Suppressor macrophage treated with lipopolysaccharide for 1 hour (primary cell): ENCODE measurements around the gene EIF3J.
"Not testable (repeated sequence)": the region's sequence is repeated elsewhere in the genome, so short reads cannot be mapped to it uniquely, and the experiment has no call there.

Source experiments
- DNase-seq, 3 donors: peaks; one replicate each; pipeline ENCODE4 v3.0.0-alpha.2; 2020 to 2022

EIF3J gene

DNA sequence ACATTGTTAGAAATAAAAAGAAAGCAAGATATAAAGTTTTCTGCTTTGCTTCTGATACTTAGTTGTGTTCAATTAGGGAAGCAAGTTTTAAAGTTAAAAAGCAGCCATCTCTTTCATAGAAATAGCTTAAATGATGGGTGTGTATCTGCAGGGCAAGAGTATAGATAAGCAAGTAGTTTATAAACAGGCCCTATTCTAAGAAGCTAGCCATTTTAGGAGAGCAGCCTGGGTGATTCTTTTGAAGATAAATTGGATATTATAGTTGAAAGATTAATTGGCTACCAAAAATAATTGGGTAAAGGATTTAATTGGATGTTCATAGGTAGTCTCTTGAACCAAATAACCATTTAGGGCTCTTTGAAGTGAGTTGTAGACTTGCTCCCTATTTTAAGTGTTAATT lies 5.6 kb downstream of the EIF3J start:
- DNase-seq: no peak

- DNase-seq: not testable (repeated sequence)
These were observed 7.8 kb downstream of the EIF3J start for GRCh38 chr15:44544745-44545144.

DNA sequence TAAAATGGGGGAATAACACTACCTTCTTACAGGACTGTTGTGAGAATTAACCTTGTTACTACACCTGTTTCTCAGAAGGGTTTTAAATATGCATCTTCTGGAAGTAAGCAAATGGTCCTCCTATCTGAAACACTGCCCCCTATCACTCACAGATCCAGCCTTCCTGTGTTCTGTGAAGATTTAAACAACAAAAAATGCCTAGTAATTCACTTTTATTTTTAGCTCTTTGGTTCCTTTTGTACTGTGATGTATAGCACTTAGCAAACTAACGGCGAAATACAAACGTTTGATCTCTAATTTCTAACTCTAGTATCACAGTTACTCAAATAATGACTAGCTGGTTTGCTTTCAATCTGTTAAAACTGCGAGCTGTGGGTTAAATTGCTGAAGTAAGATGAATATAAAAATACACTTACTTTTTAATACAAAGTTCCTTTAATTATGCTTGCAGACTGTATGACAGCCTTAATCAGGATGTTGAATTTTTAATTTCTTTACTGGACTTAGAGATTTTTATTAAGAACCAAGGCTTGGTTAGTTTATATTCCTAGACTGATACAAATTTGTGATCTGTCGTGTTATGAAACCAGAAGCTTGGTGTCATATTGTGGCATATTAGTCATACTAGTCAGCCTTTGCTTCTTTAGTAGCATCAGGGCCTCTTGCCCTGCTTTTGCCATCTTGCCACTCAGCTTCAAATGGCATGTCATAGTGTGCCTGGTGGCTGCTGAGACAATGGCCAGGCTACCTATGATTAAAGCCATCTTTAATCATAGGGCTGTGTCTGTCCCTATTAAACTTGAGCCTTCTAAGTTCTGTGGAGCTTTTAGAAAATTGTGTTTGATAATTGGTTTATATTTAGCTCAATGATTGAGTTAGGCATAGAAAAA lies 9.2 kb downstream of the EIF3J start:
- peak; percentile 64 to 83 (median 80) for DNase-seq

DNA sequence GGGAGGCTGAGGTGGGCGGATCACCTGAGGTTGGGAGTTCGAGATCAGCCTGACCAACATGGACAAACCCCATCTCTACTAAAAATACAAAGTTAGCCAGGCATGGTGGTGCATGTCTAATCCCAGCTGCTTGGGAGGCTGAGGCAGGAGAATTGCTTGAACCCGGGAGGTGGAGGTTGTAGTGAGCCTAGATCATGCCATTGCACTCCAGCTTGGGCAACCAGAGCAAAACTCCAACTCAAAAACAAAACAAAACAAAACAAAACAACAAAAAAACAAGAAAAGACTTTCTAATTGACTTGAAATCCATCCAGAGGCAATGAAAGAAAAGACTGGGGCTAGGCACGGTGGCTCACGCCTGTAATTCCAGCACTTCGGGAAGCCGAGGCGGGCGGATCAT lies 12.2 kb downstream of the EIF3J start:
- DNase-seq: not testable (repeated sequence)

GRCh38 chr15:44550256-44550655 lies 13.3 kb downstream of the EIF3J start:
- DNase-seq: peak; percentile 3 to 56 (median 45)

GRCh38 chr15:44550734-44551133 lies 13.8 kb downstream of the EIF3J start:
- DNase-seq: no peak

GRCh38 chr15:44554934-44555723 lies 18.2 kb downstream of the EIF3J start:
- no peak for DNase-seq

DNA sequence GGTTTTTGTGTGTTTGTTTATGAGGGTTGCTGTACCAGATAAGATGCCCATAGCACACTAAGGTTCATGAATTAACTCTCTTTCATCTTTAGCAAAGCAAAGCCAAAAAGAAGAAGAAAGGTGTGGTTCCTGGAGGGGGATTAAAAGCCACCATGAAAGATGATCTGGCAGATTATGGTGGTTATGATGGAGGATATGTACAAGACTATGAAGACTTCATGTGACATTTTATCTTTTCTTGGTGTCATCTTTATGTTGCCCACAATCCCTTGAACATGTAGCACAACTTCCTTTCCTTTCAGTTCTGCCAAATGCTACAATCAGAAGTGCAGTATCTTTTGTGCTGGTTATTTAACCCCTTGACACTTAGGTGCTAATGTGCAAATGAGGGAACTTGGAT lies 24.0 kb downstream of the EIF3J start:
- not testable (repeated sequence) for DNase-seq

GRCh38 chr15:44565387-44566154 lies 28.6 kb downstream of the EIF3J start:
- DNase-seq: no peak

DNA sequence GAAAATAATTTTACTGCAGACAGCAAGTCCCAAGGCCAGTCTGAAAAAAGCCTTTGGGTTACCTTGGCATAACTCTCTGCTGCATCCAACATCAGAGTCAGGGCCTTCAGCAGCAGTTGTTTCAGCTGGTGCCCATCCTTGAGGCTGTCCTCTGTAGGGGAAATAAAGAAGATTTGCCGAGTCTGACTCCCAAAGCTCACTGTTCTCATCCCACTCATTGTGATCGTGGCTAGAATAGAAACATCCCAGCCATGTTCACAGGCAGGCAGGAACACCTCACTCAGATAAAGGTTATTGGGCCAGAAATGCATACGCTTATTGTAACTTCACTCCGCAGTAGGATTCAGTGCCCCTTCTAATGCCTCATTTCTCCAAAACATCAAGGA lies 29.2 kb downstream of the EIF3J start:
- DNase-seq: no peak

GRCh38 chr15:44568338-44568737 lies 31.4 kb downstream of the EIF3J start:
- no peak for DNase-seq

DNA sequence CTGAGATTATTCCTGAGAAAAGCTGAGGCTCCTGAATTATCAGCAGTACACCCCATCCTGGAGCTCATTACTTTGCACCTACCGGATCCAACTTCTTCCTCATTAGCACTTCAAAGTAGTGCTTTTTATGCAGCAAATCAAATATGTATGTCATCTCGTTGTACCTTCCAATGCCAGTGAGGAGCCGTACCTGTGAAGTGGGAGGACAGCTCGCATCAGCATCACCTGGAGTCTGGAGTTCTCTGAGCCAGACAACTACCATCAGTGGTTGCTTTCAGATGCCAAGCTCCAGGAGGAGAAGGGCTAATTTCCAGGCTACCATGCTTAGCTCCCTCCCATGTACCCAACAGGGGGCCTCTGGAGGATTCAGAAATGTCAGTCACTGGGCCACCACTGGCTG lies 32.4 kb downstream of the EIF3J start:
- no peak for DNase-seq

DNA sequence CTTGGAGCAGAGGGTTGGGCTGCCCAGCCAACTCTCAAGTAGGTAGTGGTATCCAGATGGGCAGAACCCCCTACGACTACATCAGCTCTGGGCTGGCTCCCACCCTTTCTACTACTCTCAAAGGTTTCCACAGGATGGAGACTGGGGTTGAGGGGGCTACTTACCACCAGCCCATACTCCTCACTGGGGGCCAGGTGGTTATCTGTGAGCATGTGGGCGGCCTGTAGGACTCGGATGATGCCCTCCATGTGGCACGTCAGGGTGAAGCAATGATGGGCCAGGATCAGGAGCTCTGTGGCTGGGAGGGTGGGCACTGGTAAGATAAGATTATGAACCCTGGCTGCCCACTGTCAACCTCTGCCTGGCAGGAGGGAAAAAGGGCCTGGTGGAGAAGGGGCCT lies 33.4 kb downstream of the EIF3J start:
- DNase-seq: no peak

GRCh38 chr15:44573386-44573785 lies 36.4 kb downstream of the EIF3J start:
- DNase-seq: no peak

- no peak for DNase-seq
These were observed 37.8 kb downstream of the EIF3J start for GRCh38 chr15:44574734-44575133.

GRCh38 chr15:44580105-44580504 lies 43.2 kb downstream of the EIF3J start:
- no peak for DNase-seq

- DNase-seq: peak; percentile 44 to 62 (median 51)
These were observed 47.3 kb downstream of the EIF3J start for GRCh38 chr15:44584162-44584749.

GRCh38 chr15:44585633-44586032 lies 48.7 kb downstream of the EIF3J start:
- no peak for DNase-seq

- DNase-seq: no peak
These were observed 51.6 kb downstream of the EIF3J start for GRCh38 chr15:44588541-44588940.

DNA sequence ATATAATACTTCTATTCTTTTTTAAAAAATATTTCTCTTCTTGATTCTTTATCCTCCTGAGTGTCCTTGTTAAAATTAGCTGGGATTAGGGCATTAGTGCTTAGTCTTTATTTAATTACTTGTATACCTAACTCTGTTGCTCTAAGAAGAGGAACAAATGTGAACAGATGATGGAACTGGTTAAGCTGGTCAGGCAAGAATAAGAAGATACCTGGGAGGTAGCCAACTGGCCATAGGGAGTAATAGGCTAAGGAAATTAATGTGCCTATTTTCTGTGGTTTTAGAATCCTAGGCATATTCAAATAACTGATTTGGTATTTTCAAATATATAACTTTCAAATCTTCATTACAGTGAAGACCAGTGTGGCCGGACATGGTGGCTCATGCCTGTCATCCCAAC lies 54.4 kb downstream of the EIF3J start:
- DNase-seq: no peak

DNA sequence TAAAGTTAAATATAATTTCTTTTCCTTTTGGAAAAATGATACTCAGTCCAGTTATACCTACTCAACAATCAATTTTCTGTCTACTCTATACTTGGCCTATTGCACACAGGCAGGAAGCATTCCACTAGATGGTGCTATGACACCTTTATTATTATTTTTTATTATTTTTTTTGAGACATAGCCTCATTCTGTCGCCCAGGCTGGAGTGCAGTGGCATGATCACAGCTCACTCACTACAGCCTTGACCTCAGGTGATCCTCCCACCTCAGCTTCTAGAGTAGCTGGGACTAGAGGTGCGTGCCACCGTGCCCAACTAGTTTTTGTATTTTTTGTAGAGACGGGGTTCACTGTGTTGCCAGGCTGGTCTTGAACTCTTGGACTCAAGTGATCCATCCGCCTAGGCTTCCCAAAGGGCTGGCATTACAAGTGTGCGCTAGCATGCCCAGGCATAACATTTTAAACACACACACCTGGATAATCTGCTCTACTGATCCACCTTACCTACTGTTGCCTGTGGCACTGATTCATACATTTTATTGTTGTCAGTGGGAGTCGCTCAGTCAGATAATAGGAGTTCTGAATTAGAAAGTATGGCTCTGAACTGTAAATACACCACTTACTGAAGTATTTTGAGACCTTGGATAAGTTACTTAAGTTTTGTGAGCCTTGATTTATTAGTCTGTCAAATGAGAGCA lies 56.2 kb downstream of the EIF3J start:
- DNase-seq: peak; percentile 35 to 57 (median 48)

- no peak for DNase-seq
These were observed 58.3 kb downstream of the EIF3J start for GRCh38 chr15:44595246-44595645.
